H1 (cell line): ENCODE measurements around the gene TMEM163. TPM values are rescaled to one million over a fixed set of nuclear protein-coding genes. Genes with fewer than 3 reads are reported as not detected.

Experiments used
- CTCF ChIA-PET: fragments of 300-600 bp; sonication (Branson Sonifier 250); formaldehyde crosslinking; loops from one replicate; lab custom pipeline; 2021; ENCODE audit not compliant: partially characterized antibody; lab: Charles Lee
- POLR2A ChIA-PET: fragments of 300-600 bp; sonication (Branson Sonifier 250); formaldehyde crosslinking; loops from one replicate; lab custom pipeline; 2021; ENCODE audit warnings: inconsistent platforms; ENCODE audit not compliant: partially characterized antibody; lab: Charles Lee
- DNase-seq, 2 experiments: peaks; one replicate each; pipeline versions ENCODE4 v3.0.0 to v3.0.0-alpha.2; 2010 to 2022; ENCODE audit warnings: low spot score in 2 of 2, low read depth in 1 of 2, mixed read lengths in 1 of 2
- FAIRE-seq: peaks from 2 replicates; lab custom pipeline; 2011; peaks lifted over from hg19 to GRCh38; lab: Jason Lieb, UNC
- H2AFZ ChIP-seq: 2 replicates; pipeline ENCODE4 v1.8.1; 2012; ENCODE audit warnings: low read length, inconsistent platforms
- H2AK5ac ChIP-seq: 2 replicates; pipeline ENCODE4 v1.6.1; 2013; ENCODE audit warnings: low read depth, low read length
- H2BK120ac ChIP-seq: replicated peaks from 2 replicates; pipeline ENCODE3; 2013; ENCODE audit warnings: low read depth, low read length, inconsistent platforms
- H2BK12ac ChIP-seq: 2 replicates; pipeline ENCODE4 v1.6.1; 2013; ENCODE audit warnings: low read depth, low read length
- H2BK15ac ChIP-seq: 2 replicates; pipeline ENCODE4 v1.6.1; 2013; ENCODE audit warnings: low read length
- H2BK20ac ChIP-seq: 2 replicates; pipeline ENCODE4 v1.6.1; 2013; ENCODE audit warnings: low read length
- H2BK5ac ChIP-seq: 2 replicates; pipeline ENCODE4 v1.6.1; 2013; ENCODE audit warnings: low read depth, low read length
- H3K14ac ChIP-seq: 2 replicates; pipeline ENCODE4 v1.6.1; 2013; ENCODE audit warnings: inconsistent platforms; ENCODE audit not compliant: insufficient read length
- H3K18ac ChIP-seq: 2 replicates; pipeline ENCODE4 v1.6.1; 2013; ENCODE audit warnings: low read length; ENCODE audit errors: extremely low read depth
- H3K23ac ChIP-seq: 2 replicates; pipeline ENCODE4 v1.6.1; 2013; ENCODE audit warnings: inconsistent platforms; ENCODE audit not compliant: insufficient read length
- H3K23me2 ChIP-seq: 2 replicates; pipeline ENCODE4 v1.6.1; 2013; ENCODE audit warnings: low read depth, low read length
- H3K27ac ChIP-seq: 2 replicates; pipeline ENCODE4 v1.6.1; 2011; ENCODE audit warnings: low read depth, low read length, inconsistent platforms
- H3K27me3 ChIP-seq, 4 experiments: replicated peaks in 1 of 4; 1 replicate in 1 of 4; 2 replicates in 3 of 4; pipeline versions ENCODE4 v1.6.1 to v1.8.1; 2011 to 2013; ENCODE audit warnings: low read length in 3 of 4, mild to moderate bottlenecking in 3 of 4, inconsistent platforms in 2 of 4, mixed read lengths in 2 of 4, moderate library complexity in 1 of 4; ENCODE audit not compliant: control insufficient read depth in 3 of 4, insufficient read depth in 3 of 4; ENCODE audit errors: extremely low read depth in 1 of 4
- H3K36me3 ChIP-seq, 4 experiments: 2 replicates each; pipeline versions ENCODE4 v1.6.1 to v1.8.1; 2011 to 2013; ENCODE audit warnings: mild to moderate bottlenecking in 4 of 4, low read length in 3 of 4, moderate library complexity in 2 of 4, control low read depth in 1 of 4, inconsistent platforms in 1 of 4; ENCODE audit not compliant: insufficient read depth in 4 of 4, control insufficient read depth in 2 of 4
- H3K4ac ChIP-seq: replicated peaks from 2 replicates; pipeline ENCODE3; 2013; ENCODE audit warnings: low read length, low read depth, mixed read lengths, inconsistent platforms; ENCODE audit not compliant: insufficient read length
- H3K4me1 ChIP-seq, 4 experiments: replicated peaks in 1 of 4; 1 replicate in 1 of 4; 2 replicates in 3 of 4; pipeline versions ENCODE4 v1.6.1 to v1.8.1; 2011 to 2013; ENCODE audit warnings: low read length in 3 of 4, inconsistent platforms in 2 of 4, mixed read lengths in 1 of 4; ENCODE audit not compliant: insufficient read depth in 4 of 4, control insufficient read depth in 3 of 4
- H3K4me2 ChIP-seq, 2 experiments: 2 replicates each; pipeline versions ENCODE4 v1.6.1 to v1.8.1; 2011 to 2013; ENCODE audit warnings: low read depth in 2 of 2, low read length in 2 of 2, control low read depth in 1 of 2, inconsistent platforms in 1 of 2, mild to moderate bottlenecking in 1 of 2; ENCODE audit not compliant: insufficient read depth in 1 of 2
- H3K4me3 ChIP-seq, 4 experiments: fragments of 200-600, 300-600 bp in 1 of 4; sonication (generic), shearing (Covaris generic), sonication (Bioruptor Twin) in 1 of 4; 2 replicates each; pipeline versions ENCODE4 v1.5.1 to v1.8.1; 2011 to 2016; ENCODE audit warnings: low read length in 4 of 4, low read depth in 3 of 4, control low read depth in 2 of 4, inconsistent platforms in 2 of 4, mild to moderate bottlenecking in 2 of 4, mixed read lengths in 1 of 4, moderate library complexity in 1 of 4; ENCODE audit not compliant: insufficient read depth in 2 of 4; ENCODE audit errors: extremely low read depth in 1 of 4
- H3K56ac ChIP-seq: replicated peaks from 2 replicates; pipeline ENCODE3; 2013; ENCODE audit warnings: low read depth, mild to moderate bottlenecking, mixed read lengths, low read length, inconsistent platforms; ENCODE audit not compliant: insufficient read length
- H3K79me1 ChIP-seq: 2 replicates; pipeline ENCODE4 v1.6.1; 2013; ENCODE audit warnings: low read depth, low read length, control low read depth
- H3K79me2 ChIP-seq, 2 experiments: 2 replicates each; pipeline versions ENCODE4 v1.6.1 to v1.8.1; 2012 to 2013; ENCODE audit warnings: low read length in 2 of 2, mild to moderate bottlenecking in 2 of 2, inconsistent platforms in 1 of 2; ENCODE audit not compliant: insufficient read depth in 2 of 2, control insufficient read depth in 1 of 2
- H3K9ac ChIP-seq, 4 experiments: replicated peaks in 1 of 4; 1 replicate in 1 of 4; 2 replicates in 3 of 4; pipeline versions ENCODE4 v1.6.1 to v1.8.1; 2011 to 2013; ENCODE audit warnings: low read depth in 3 of 4, low read length in 3 of 4, control low read depth in 2 of 4, mild to moderate bottlenecking in 2 of 4, moderate library complexity in 2 of 4, inconsistent platforms in 1 of 4; ENCODE audit errors: extremely low read depth in 1 of 4
- H3K9me3 ChIP-seq, 2 experiments: 2 replicates each; pipeline versions ENCODE4 v1.6.1 to v1.8.1; 2012 to 2013; ENCODE audit warnings: mild to moderate bottlenecking in 2 of 2, moderate library complexity in 2 of 2, control low read depth in 1 of 2, inconsistent platforms in 1 of 2, low read depth in 1 of 2, low read length in 1 of 2, mixed read lengths in 1 of 2; ENCODE audit not compliant: insufficient read depth in 2 of 2
- H4K20me1 ChIP-seq, 2 experiments: replicated peaks in 1 of 2; 2 replicates each; pipeline versions ENCODE3 to v1.8.1; 2011 to 2013; ENCODE audit warnings: inconsistent platforms in 2 of 2, low read length in 2 of 2, mild to moderate bottlenecking in 1 of 2; ENCODE audit not compliant: insufficient read depth in 2 of 2, control insufficient read depth in 1 of 2
- H4K5ac ChIP-seq: 2 replicates; pipeline ENCODE4 v1.6.1; 2013; ENCODE audit warnings: low read length, low read depth, mixed read lengths, inconsistent platforms; ENCODE audit not compliant: insufficient read length
- H4K8ac ChIP-seq: 2 replicates; pipeline ENCODE4 v1.8.0; 2013; ENCODE audit warnings: mild to moderate bottlenecking, moderate library complexity, low read length, inconsistent platforms; ENCODE audit not compliant: insufficient read depth; ENCODE audit errors: extremely low read depth
- H4K91ac ChIP-seq: replicated peaks from 2 replicates; pipeline ENCODE3; 2013; ENCODE audit warnings: low read length, mixed read lengths, inconsistent platforms; ENCODE audit not compliant: insufficient read length
- ASH2L ChIP-seq: fragments of 200-600, 300-600 bp; sonication (generic); IDR thresholded peaks from one replicate; pipeline ENCODE4 v1.7.1; 2017; ENCODE audit warnings: low read length
- KDM4A ChIP-seq: IDR thresholded peaks from one replicate; pipeline ENCODE4 v1.7.1; 2012; ENCODE audit warnings: low read depth, mild to moderate bottlenecking, moderate library complexity, low read length, inconsistent platforms; ENCODE audit not compliant: severe bottlenecking
- POLR2A ChIP-seq, 2 experiments: IDR thresholded peaks; 1 replicate in 1 of 2; 2 replicates in 1 of 2; pipeline ENCODE4 v1.6.1; 2011; ENCODE audit warnings: low read depth in 2 of 2, low read length in 2 of 2, mild to moderate bottlenecking in 2 of 2; ENCODE audit errors: control extremely low read depth in 1 of 2
- POLR2AphosphoS5 ChIP-seq: IDR thresholded peaks from 2 replicates; pipeline ENCODE4 v1.6.1; 2011; ENCODE audit warnings: low read depth, low read length
- POU5F1 ChIP-seq: IDR thresholded peaks from 2 replicates; pipeline ENCODE4 v1.6.1; 2011; ENCODE audit warnings: low read depth, mild to moderate bottlenecking, low read length, moderate library complexity
- TAF1 ChIP-seq: IDR thresholded peaks from 2 replicates; pipeline ENCODE4 v1.6.1; 2011; ENCODE audit warnings: mild to moderate bottlenecking, low read depth, low read length
- WGBS, 2 experiments: shearing (Covaris generic) in 1 of 2; methylation state at CpG; one replicate each; pipeline versions ENCODE4 v1.1.6 to v1.1.7; 2013 to 2015; ENCODE audit warnings: low lambda C conversion rate in 2 of 2, mixed read lengths in 2 of 2, inconsistent platforms in 1 of 2, low coverage in 1 of 2, missing lambda C conversion rate in 1 of 2; ENCODE audit not compliant: insufficient replicate concordance in 2 of 2, insufficient coverage in 1 of 2, insufficient read length in 1 of 2; ENCODE audit errors: extremely low coverage in 1 of 2, missing lambda C conversion rate in 1 of 2; 5-methylcytosine and 5-hydroxymethylcytosine counted together
- polyA plus RNA-seq, 7 experiments: library from polyadenylated mRNA; depleted of rRNA in 3 of 7; stranded (reverse) in 5 of 7; unstranded in 2 of 7; fragments of >200 nt in 5 of 7; fragments of 200-250 nt in 2 of 7; gene quantifications; 1 replicate in 5 of 7; 2 replicates in 1 of 7; 4 replicates in 1 of 7; pipeline versions ENCODE4 v1.2.1 to v1.2.3, GENCODE V29; 2011 to 2013; ENCODE audit warnings: missing spikeins in 2 of 7, mixed read lengths in 2 of 7
- total RNA-seq: library from RNA; stranded (reverse); fragmentation: NEBNext Ultra II Directional; extraction: Animal tissue kit (Norgen Biotek cat#: 25700); gene quantifications from 2 replicates; pipeline ENCODE4 v1.2.1, GENCODE V29; 2021
- TF ChIP-seq, protein P1 (sequence below): IDR thresholded peaks from 2 replicates; pipeline ENCODE4 v1.6.1; 2012; ENCODE audit warnings: low read length, inconsistent platforms

TMEM163 gene
- total and polyA plus RNA-seq, 2 of the 8 experiments (the other 6 are each of a cell fraction or from before 2014, with no cell fraction given), result 2.8 to 3.2 TPM

DNA sequence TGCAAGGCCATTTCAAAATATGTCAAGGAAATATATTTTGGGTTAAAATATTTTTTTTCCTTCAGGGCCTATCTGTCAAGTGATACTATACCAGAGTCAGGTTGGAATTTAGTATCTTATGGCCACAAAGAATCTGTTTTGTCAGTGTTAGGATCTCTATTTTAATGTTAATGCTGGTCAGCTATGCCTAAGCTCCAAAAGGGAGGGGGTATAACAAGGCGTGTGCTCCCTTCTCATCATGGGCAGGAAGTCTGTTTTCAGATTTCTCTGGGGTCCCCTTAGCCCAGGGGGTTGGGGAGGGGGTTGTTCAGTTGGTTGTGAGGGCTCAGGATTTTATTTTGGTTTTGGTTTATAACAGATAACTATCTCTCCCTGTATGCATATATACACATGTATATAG is 126.4 kb downstream of the TMEM163 start:
- no peak overlapping the region for H3K23ac ChIP-seq
- H4K5ac ChIP-seq, result no peak overlapping the region
- no peak overlapping the region for H2BK12ac ChIP-seq
- H3K9me3 ChIP-seq, result peaks cover 22% of the 10 kb centered on the region in 2 experiments
- no peak overlapping the region for H2BK15ac ChIP-seq
- H3K18ac ChIP-seq, result no peak overlapping the region
- no peak overlapping the region for H2AFZ ChIP-seq
- H3K79me1 ChIP-seq, result no peaks in the 10 kb centered on the region
- H3K27ac ChIP-seq, result no peak overlapping the region
- TF ChIP-seq KDM4A (no peak), POLR2AphosphoS5 (no peak), POU5F1 (no peak), POLR2A (IDR thresholded peaks at IDR 0.05; ENCODE audit: control extremely low read depth in 1 of 2, low read depth in 2 of 2, low read length in 2 of 2) (no peak), TAF1 (no peak), ASH2L (no peak)
- TF ChIP-seq, protein P1, sequence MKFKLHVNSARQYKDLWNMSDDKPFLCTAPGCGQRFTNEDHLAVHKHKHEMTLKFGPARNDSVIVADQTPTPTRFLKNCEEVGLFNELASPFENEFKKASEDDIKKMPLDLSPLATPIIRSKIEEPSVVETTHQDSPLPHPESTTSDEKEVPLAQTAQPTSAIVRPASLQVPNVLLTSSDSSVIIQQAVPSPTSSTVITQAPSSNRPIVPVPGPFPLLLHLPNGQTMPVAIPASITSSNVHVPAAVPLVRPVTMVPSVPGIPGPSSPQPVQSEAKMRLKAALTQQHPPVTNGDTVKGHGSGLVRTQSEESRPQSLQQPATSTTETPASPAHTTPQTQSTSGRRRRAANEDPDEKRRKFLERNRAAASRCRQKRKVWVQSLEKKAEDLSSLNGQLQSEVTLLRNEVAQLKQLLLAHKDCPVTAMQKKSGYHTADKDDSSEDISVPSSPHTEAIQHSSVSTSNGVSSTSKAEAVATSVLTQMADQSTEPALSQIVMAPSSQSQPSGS, result no peak
- H3K14ac ChIP-seq, result no peak overlapping the region
- no peak overlapping the region for H3K4me2 ChIP-seq
- H3K79me2 ChIP-seq, result no peaks in the 10 kb centered on the region
- 29% methylated on average over 1 of the region's 1 CpG; no CpG with 5 or more reads in 1 of the 2 experiments for WGBS, 2 experiments
- H2BK5ac ChIP-seq, result no peak overlapping the region
- FAIRE-seq (no peak), DNase-seq (no peak)
- POLR2A ChIA-PET, result interaction anchor here (0.5 to 1.9 kb wide), 2 partner anchors 9 to 185 kb away, joined by 3 to 5 read pairs; no protein-coding TSS in a partner anchor
- H3K56ac ChIP-seq, result no peak overlapping the region
- H3K4me1 ChIP-seq, result peaks cover 0 to 7% (median 5%) of the 10 kb centered on the region in 4 experiments; a peak in 3 of 7 replicates
- no peak overlapping the region for H3K4me3 ChIP-seq
- no peaks in the 10 kb centered on the region for H3K23me2 ChIP-seq
- CTCF ChIA-PET, result interaction anchor here (1.5 kb wide), 1 partner anchor 122 kb away, joined by 5 read pairs; no protein-coding TSS in a partner anchor
- H2AK5ac ChIP-seq, result no peak overlapping the region
- no peak overlapping the region for H3K9ac ChIP-seq
- no peak overlapping the region for H2BK120ac ChIP-seq
- no peaks in the 10 kb centered on the region for H4K20me1 ChIP-seq
- H4K91ac ChIP-seq, result no peak overlapping the region
- no peaks in the 10 kb centered on the region for H3K27me3 ChIP-seq
- no peak overlapping the region for H4K8ac ChIP-seq
- no peak overlapping the region for H3K4ac ChIP-seq
- H2BK20ac ChIP-seq, result no peak overlapping the region
- peaks cover 0 to 2% (median 0%) of the 10 kb centered on the region in 4 experiments; a peak in 1 of 8 replicates for H3K36me3 ChIP-seq
